HFFc6 (cell line): ENCODE data around the gene PCNX3. TPM values are rescaled to one million over a fixed set of nuclear protein-coding genes. Genes with fewer than 3 reads are reported as not detected.

Experiments used
- DNase-seq: peaks from one replicate; pipeline ENCODE4 v3.0.0-alpha.2; 2018
- H3K27ac Mint-ChIP-seq: 2 replicates; pipeline ENCODE4 v1.8.0; 2020; ENCODE audit warnings: mild to moderate bottlenecking, mixed read lengths
- H3K27me3 Mint-ChIP-seq: 2 replicates; pipeline ENCODE4 v1.8.0; 2021; ENCODE audit warnings: mild to moderate bottlenecking, moderate library complexity, mixed read lengths; ENCODE audit not compliant: insufficient read depth
- H3K36me3 Mint-ChIP-seq: 2 replicates; pipeline ENCODE4 v1.8.0; 2021; ENCODE audit warnings: low read depth, mixed read lengths
- H3K4me1 Mint-ChIP-seq: 2 replicates; pipeline ENCODE4 v1.8.0; 2020; ENCODE audit warnings: low read depth, mixed read lengths
- H3K4me3 Mint-ChIP-seq: 2 replicates; pipeline ENCODE4 v1.8.0; 2020; ENCODE audit warnings: mild to moderate bottlenecking, moderate library complexity, mixed read lengths
- H3K9me3 Mint-ChIP-seq: 2 replicates; pipeline ENCODE4 v1.8.0; 2020; ENCODE audit warnings: mild to moderate bottlenecking, mixed read lengths
- CTCF ChIP-seq: fragments of 200-600 bp; sonication (generic); IDR thresholded peaks from 2 replicates; pipeline ENCODE4 v1.5.0; 2021; ENCODE audit warnings: antibody characterized with exemption, mild to moderate bottlenecking
- total RNA-seq, 6 experiments: library from RNA; stranded (reverse); fragmentation: NEBNext Ultra II Directional; extraction: Animal tissue kit (Norgen Biotek cat#: 25700); gene quantifications; 2 replicates in 1 of 6; 3 replicates in 5 of 6; pipeline ENCODE4 v1.2.3, GENCODE V29; 2021

PCNX3 gene
- total RNA-seq, 6 experiments from 2014 or later: 51.5 to 66.7 (median 57.3) TPM

GRCh38 chr11:65651589-65652510 is 36.3 kb downstream of the PCNX3 start:
- no peak for DNase-seq
- peaks cover 22% of the 10 kb centered on the region for H3K36me3 Mint-ChIP-seq
- H3K4me1 Mint-ChIP-seq: peaks cover 28% of the 10 kb centered on the region
- no peaks in the 10 kb centered on the region for H3K9me3 Mint-ChIP-seq
- H3K27me3 Mint-ChIP-seq: peaks cover 13% of the 10 kb centered on the region
- H3K27ac Mint-ChIP-seq: peak overlapping the region; percentile 93
- TF ChIP-seq CTCF: no peak
- H3K4me3 Mint-ChIP-seq: peak overlapping the region; percentile 84

DNA sequence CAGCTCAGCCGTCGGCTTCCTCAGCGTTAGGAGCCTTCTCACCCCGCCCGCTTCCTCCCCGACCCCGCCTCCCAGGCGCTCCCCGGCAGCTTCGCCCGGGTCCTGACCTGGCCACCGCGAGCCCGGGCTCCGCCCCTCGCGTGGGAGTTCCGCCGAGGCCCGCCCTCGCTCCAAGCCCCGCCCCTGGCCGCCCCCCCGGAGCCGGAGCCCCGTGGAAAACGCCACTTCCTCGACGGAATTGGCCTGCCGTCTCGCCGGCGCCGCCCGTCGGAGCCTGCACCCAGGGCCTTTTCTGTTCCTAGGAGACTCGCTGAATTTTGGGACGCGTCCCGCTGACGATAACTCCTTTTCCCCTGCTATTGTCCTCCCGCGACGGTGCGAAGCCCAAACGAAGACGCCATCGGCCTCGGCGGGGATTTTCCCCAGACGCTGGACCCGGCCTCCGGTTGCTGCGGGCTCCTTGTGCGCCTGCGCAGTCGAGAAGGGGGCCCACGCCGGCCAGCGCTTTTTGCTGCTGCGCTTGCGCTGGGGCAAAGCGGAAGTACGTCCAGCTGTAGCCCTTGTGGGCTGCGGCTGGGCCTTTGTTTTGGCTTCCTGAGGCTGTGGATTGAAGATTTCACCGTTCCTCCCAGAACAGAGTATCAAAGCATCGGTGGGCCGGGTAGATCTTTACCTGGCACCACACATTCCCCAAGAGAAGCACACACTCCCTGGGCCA is 37.1 kb downstream of the PCNX3 start:
- peaks cover 13% of the 10 kb centered on the region for H3K27me3 Mint-ChIP-seq
- peak; percentile 88 for DNase-seq
- H3K9me3 Mint-ChIP-seq: no peaks in the 10 kb centered on the region
- H3K4me3 Mint-ChIP-seq: peak overlapping the region; percentile 84
- peaks cover 29% of the 10 kb centered on the region for H3K36me3 Mint-ChIP-seq
- H3K4me1 Mint-ChIP-seq: peaks cover 33% of the 10 kb centered on the region
- peak overlapping the region; percentile 93 for H3K27ac Mint-ChIP-seq
- TF ChIP-seq CTCF: no peak

- peak; percentile 4 for DNase-seq
- TF ChIP-seq CTCF: no peak
- Mint-ChIP-seq H3K9me3 (no peaks in the 10 kb centered on the region), H3K4me3 (peak overlapping the region; percentile 83), H3K27ac (peak overlapping the region; percentile 93), H3K4me1 (peaks cover 33% of the 10 kb centered on the region), H3K27me3 (peaks cover 11% of the 10 kb centered on the region), H3K36me3 (peaks cover 28% of the 10 kb centered on the region)
These were observed 38.0 kb downstream of the PCNX3 start for GRCh38 chr11:65653229-65654225.

DNA sequence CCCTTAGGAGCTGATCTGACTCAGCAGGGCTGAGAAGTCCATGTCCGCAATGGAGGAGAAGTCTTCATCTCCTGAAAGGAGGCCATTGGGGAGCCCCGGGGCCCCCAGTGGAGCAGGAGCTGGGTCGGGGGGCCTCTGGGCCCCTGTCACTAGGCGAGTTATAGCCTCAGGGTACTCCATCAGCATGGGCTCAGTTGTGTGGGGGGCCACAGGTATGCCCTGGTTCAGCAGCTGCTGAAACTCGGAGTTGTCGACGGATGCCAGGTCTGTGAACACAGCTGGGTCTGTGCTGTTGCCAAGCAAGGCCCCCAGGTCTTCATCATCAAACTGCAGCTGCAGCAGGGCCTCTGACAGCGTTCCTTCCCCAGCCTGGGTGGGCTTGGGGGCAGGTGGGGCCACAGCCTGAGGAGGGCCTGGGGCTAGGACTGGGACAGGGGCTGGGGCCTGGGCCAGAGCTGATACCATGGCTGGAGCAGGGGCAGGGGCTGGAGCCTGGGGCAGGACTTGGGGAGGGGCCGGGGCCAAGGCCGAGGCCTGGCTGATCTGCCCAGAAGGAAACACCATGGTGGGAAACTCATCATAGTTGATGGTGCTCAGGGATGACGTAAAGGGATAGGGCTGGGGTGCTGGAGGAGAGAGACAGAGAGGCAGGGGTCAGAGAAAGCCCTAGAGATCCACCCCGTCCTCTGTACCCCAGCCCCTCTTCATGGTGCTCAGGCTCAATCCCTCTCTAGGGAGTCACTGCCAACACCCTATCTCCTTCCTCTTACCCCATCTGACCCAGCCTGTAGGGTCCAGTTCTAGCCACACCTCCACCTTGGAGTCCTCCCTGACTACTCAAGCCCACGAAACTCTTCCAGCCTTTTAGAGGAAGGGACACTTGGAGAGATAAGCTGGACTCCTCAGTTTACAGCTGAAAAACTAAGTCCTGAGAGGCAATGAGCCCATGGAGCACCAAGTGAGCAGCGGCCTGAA is 39.1 kb downstream of the PCNX3 start:
- Mint-ChIP-seq H3K4me1 (peaks cover 33% of the 10 kb centered on the region), H3K9me3 (no peaks in the 10 kb centered on the region), H3K27ac (peak overlapping the region; percentile 93), H3K27me3 (peaks cover 11% of the 10 kb centered on the region), H3K36me3 (peaks cover 35% of the 10 kb centered on the region), H3K4me3 (no peak overlapping the region)
- TF ChIP-seq CTCF: no peak
- DNase-seq: no peak
